Activated naive CD4-positive, alpha-beta T cell treated with anti-CD3 and anti-CD28 coated beads, Interleukin-2, amount 50 U/mL, for 72 hours (primary cell): ENCODE results near the gene UBXN10. TPM values are rescaled to one million over a fixed set of nuclear protein-coding genes. Genes with fewer than 3 reads are reported as not detected.
A peak's percentile ranks its signal among the peaks of the same experiment; 100 is the strongest.
"Not testable (repeated sequence)": the region's sequence is repeated elsewhere in the genome, so short reads cannot be mapped to it uniquely, and the experiment has no call there.

Source experiments
- ATAC-seq, 2 donors: fragments of 150-1000 bp; cut with Tn5 transposase; 2 replicates each; pipeline ENCODE4 v1.10.0; 2021; ENCODE audit warnings: mild to moderate bottlenecking in 2 of 2, moderate library complexity in 2 of 2
- DNase-seq, 2 donors: peaks; one replicate each; pipeline ENCODE4 v3.0.0; 2021 to 2022; ENCODE audit warnings: low spot score in 2 of 2
- H3K27ac Mint-ChIP-seq, 2 donors: one replicate each; pipeline ENCODE4 v1.8.0; 2022; ENCODE audit warnings: mild to moderate bottlenecking in 2 of 2, mixed read lengths in 2 of 2
- H3K36me3 Mint-ChIP-seq, 2 donors: one replicate each; pipeline ENCODE4 v1.8.0; 2022; ENCODE audit warnings: mixed read lengths in 2 of 2
- H3K9me3 Mint-ChIP-seq, 2 donors: one replicate each; pipeline ENCODE4 v1.8.0; 2022; ENCODE audit warnings: mixed read lengths in 2 of 2
- total RNA-seq, 2 donors: library from RNA; stranded (reverse); gene quantifications; one replicate each; pipeline ENCODE4 v1.2.3, GENCODE V29; 2022

UBXN10 gene
- total RNA-seq, 2 donors from 2014 or later: 0.09 to 1.3 TPM

- ATAC-seq: no peak
- no peak for DNase-seq
- H3K27ac Mint-ChIP-seq: no peak overlapping the region
- no peaks in the 10 kb centered on the region for H3K36me3 Mint-ChIP-seq
- no peaks in the 10 kb centered on the region for H3K9me3 Mint-ChIP-seq
Measured at GRCh38 chr1:20209471-20209870, 23.6 kb downstream of the UBXN10 start.

- H3K9me3 Mint-ChIP-seq: no peaks in the 10 kb centered on the region
- ATAC-seq (peak; percentile 60 to 64), DNase-seq (no peak)
- H3K27ac Mint-ChIP-seq: peak overlapping the region in 1 of 2 donors; percentile 9
- H3K36me3 Mint-ChIP-seq: no peaks in the 10 kb centered on the region
Measured at GRCh38 chr1:20210736-20211460, 25.0 kb downstream of the UBXN10 start.

GRCh38 chr1:20211511-20211931 is 25.6 kb downstream of the UBXN10 start:
- ATAC-seq (peak; percentile 23 to 85), DNase-seq (no peak)
- Mint-ChIP-seq H3K27ac (peak overlapping the region in 1 of 2 donors; percentile 64), H3K9me3 (no peaks in the 10 kb centered on the region), H3K36me3 (no peaks in the 10 kb centered on the region)

- H3K27ac Mint-ChIP-seq: peak overlapping the region in 1 of 2 donors; percentile 64
- H3K36me3 Mint-ChIP-seq: no peaks in the 10 kb centered on the region
- no peaks in the 10 kb centered on the region for H3K9me3 Mint-ChIP-seq
- DNase-seq (no peak), ATAC-seq (no peak)
Measured at GRCh38 chr1:20212085-20212684, 26.3 kb downstream of the UBXN10 start.

GRCh38 chr1:20212685-20213331 is 26.9 kb downstream of the UBXN10 start:
- no peaks in the 10 kb centered on the region for H3K9me3 Mint-ChIP-seq
- peak overlapping the region in 1 of 2 donors; percentile 64 for H3K27ac Mint-ChIP-seq
- DNase-seq: peak; percentile 54 to 66
- ATAC-seq: peak; percentile 49 to 73
- no peaks in the 10 kb centered on the region for H3K36me3 Mint-ChIP-seq

- Mint-ChIP-seq H3K36me3 (no peaks in the 10 kb centered on the region), H3K27ac (no peak overlapping the region), H3K9me3 (no peaks in the 10 kb centered on the region)
- no peak for DNase-seq
- no peak for ATAC-seq
Measured at GRCh38 chr1:20215716-20216115, 29.8 kb downstream of the UBXN10 start.

GRCh38 chr1:20216574-20216973 is 30.7 kb downstream of the UBXN10 start:
- Mint-ChIP-seq H3K27ac (no peak overlapping the region), H3K36me3 (no peaks in the 10 kb centered on the region), H3K9me3 (no peaks in the 10 kb centered on the region)
- ATAC-seq: peak; percentile 67 to 77
- DNase-seq: no peak

GRCh38 chr1:20219053-20219452 is 33.2 kb downstream of the UBXN10 start:
- H3K9me3 Mint-ChIP-seq, H3K27ac Mint-ChIP-seq, ATAC-seq, H3K36me3 Mint-ChIP-seq, DNase-seq: not testable (repeated sequence)

- DNase-seq (no peak), ATAC-seq (no peak)
- no peaks in the 10 kb centered on the region for H3K9me3 Mint-ChIP-seq
- H3K27ac Mint-ChIP-seq: no peak overlapping the region
- no peaks in the 10 kb centered on the region for H3K36me3 Mint-ChIP-seq
Measured at GRCh38 chr1:20220036-20220435, 34.1 kb downstream of the UBXN10 start.

- DNase-seq: no peak
- H3K9me3 Mint-ChIP-seq: no peaks in the 10 kb centered on the region
- no peaks in the 10 kb centered on the region for H3K36me3 Mint-ChIP-seq
- H3K27ac Mint-ChIP-seq: no peak overlapping the region
- ATAC-seq: no peak
Measured at GRCh38 chr1:20223106-20223505, 37.2 kb downstream of the UBXN10 start.

- ATAC-seq (no peak), DNase-seq (no peak)
- H3K27ac Mint-ChIP-seq: no peak overlapping the region
- no peaks in the 10 kb centered on the region for H3K9me3 Mint-ChIP-seq
- H3K36me3 Mint-ChIP-seq: no peaks in the 10 kb centered on the region
Measured at GRCh38 chr1:20223551-20224419, 37.9 kb downstream of the UBXN10 start.

- DNase-seq: no peak
- Mint-ChIP-seq H3K9me3 (no peaks in the 10 kb centered on the region), H3K36me3 (no peaks in the 10 kb centered on the region), H3K27ac (no peak overlapping the region)
- ATAC-seq: no peak
Measured at GRCh38 chr1:20224546-20224945, 38.6 kb downstream of the UBXN10 start.

- no peak for ATAC-seq
- Mint-ChIP-seq H3K36me3 (no peaks in the 10 kb centered on the region), H3K9me3 (no peaks in the 10 kb centered on the region), H3K27ac (no peak overlapping the region)
- DNase-seq: no peak
Measured at GRCh38 chr1:20227704-20228103, 41.8 kb downstream of the UBXN10 start.

GRCh38 chr1:20228314-20228825 is 42.5 kb downstream of the UBXN10 start:
- H3K9me3 Mint-ChIP-seq: no peaks in the 10 kb centered on the region
- DNase-seq (no peak), ATAC-seq (no peak)
- H3K27ac Mint-ChIP-seq: no peak overlapping the region
- H3K36me3 Mint-ChIP-seq: no peaks in the 10 kb centered on the region

GRCh38 chr1:20229171-20229570 is 43.3 kb downstream of the UBXN10 start:
- Mint-ChIP-seq H3K27ac (no peak overlapping the region), H3K9me3 (no peaks in the 10 kb centered on the region), H3K36me3 (no peaks in the 10 kb centered on the region)
- DNase-seq (no peak), ATAC-seq (no peak)

GRCh38 chr1:20232564-20232963 is 46.7 kb downstream of the UBXN10 start:
- not testable (repeated sequence) for H3K27ac Mint-ChIP-seq, ATAC-seq, H3K9me3 Mint-ChIP-seq, DNase-seq, H3K36me3 Mint-ChIP-seq
